ENCODE results near the gene FIG4.
"Not testable (repeated sequence)": the region's sequence is repeated elsewhere in the genome, so short reads cannot be mapped to it uniquely, and the experiment has no call there.

FIG4 gene

GRCh38 chr6:109855476-109856040 is 164.5 kb downstream of the FIG4 start:
- not testable (repeated sequence) for H3K9me3 ChIP-seq (ENCODE audit: control insufficient read depth in 1 of 2, low read length in 2 of 2); H3K4me3 ChIP-seq (ENCODE audit: low read depth in 1 of 2, low read length in 2 of 2); H3K36me3 ChIP-seq (ENCODE audit: control insufficient read depth in 1 of 2, insufficient read depth in 2 of 2, low read length in 2 of 2); H3K4me1 ChIP-seq (ENCODE audit: control insufficient read depth in 1 of 2, insufficient read depth in 2 of 2, low read length in 2 of 2); H3K27me3 ChIP-seq (ENCODE audit: low read depth, low read length); H3K27ac ChIP-seq (ENCODE audit: low read length)

- H3K4me1 ChIP-seq (ENCODE audit: control insufficient read depth in 1 of 2, insufficient read depth in 2 of 2, low read length in 2 of 2) = no peaks in the 10 kb centered on the region
- no peaks in the 10 kb centered on the region for H3K27me3 ChIP-seq (ENCODE audit: low read depth, low read length)
- H3K36me3 ChIP-seq (ENCODE audit: control insufficient read depth in 1 of 2, insufficient read depth in 2 of 2, low read length in 2 of 2) = no peaks in the 10 kb centered on the region
- no peak overlapping the region for H3K4me3 ChIP-seq (ENCODE audit: low read depth in 1 of 2, low read length in 2 of 2)
- peaks cover 0 to 8% of the 10 kb centered on the region in 2 donors for H3K9me3 ChIP-seq (ENCODE audit: control insufficient read depth in 1 of 2, low read length in 2 of 2)
- no peak overlapping the region for H3K27ac ChIP-seq (ENCODE audit: low read length)
Observed at GRCh38 chr6:109861946-109862345, 170.8 kb downstream of the FIG4 start.

GRCh38 chr6:109864050-109864449 is 173.0 kb downstream of the FIG4 start:
- no peaks in the 10 kb centered on the region for H3K4me1 ChIP-seq (ENCODE audit: control insufficient read depth in 1 of 2, insufficient read depth in 2 of 2, low read length in 2 of 2)
- no peaks in the 10 kb centered on the region for H3K36me3 ChIP-seq (ENCODE audit: control insufficient read depth in 1 of 2, insufficient read depth in 2 of 2, low read length in 2 of 2)
- H3K4me3 ChIP-seq (ENCODE audit: low read depth in 1 of 2, low read length in 2 of 2) = no peak overlapping the region
- no peaks in the 10 kb centered on the region for H3K27me3 ChIP-seq (ENCODE audit: low read depth, low read length)
- no peak overlapping the region for H3K27ac ChIP-seq (ENCODE audit: low read length)
- H3K9me3 ChIP-seq (ENCODE audit: control insufficient read depth in 1 of 2, low read length in 2 of 2) = peaks cover 0 to 8% of the 10 kb centered on the region in 2 donors

- no peak overlapping the region for H3K27ac ChIP-seq (ENCODE audit: low read length)
- H3K4me1 ChIP-seq (ENCODE audit: control insufficient read depth in 1 of 2, insufficient read depth in 2 of 2, low read length in 2 of 2) = no peaks in the 10 kb centered on the region
- H3K36me3 ChIP-seq (ENCODE audit: control insufficient read depth in 1 of 2, insufficient read depth in 2 of 2, low read length in 2 of 2) = no peaks in the 10 kb centered on the region
- H3K4me3 ChIP-seq (ENCODE audit: low read depth in 1 of 2, low read length in 2 of 2) = no peak overlapping the region
- no peaks in the 10 kb centered on the region for H3K27me3 ChIP-seq (ENCODE audit: low read depth, low read length)
- peaks cover 0 to 8% of the 10 kb centered on the region in 2 donors for H3K9me3 ChIP-seq (ENCODE audit: control insufficient read depth in 1 of 2, low read length in 2 of 2)
Observed at GRCh38 chr6:109865968-109866367, 174.9 kb downstream of the FIG4 start.

DNA sequence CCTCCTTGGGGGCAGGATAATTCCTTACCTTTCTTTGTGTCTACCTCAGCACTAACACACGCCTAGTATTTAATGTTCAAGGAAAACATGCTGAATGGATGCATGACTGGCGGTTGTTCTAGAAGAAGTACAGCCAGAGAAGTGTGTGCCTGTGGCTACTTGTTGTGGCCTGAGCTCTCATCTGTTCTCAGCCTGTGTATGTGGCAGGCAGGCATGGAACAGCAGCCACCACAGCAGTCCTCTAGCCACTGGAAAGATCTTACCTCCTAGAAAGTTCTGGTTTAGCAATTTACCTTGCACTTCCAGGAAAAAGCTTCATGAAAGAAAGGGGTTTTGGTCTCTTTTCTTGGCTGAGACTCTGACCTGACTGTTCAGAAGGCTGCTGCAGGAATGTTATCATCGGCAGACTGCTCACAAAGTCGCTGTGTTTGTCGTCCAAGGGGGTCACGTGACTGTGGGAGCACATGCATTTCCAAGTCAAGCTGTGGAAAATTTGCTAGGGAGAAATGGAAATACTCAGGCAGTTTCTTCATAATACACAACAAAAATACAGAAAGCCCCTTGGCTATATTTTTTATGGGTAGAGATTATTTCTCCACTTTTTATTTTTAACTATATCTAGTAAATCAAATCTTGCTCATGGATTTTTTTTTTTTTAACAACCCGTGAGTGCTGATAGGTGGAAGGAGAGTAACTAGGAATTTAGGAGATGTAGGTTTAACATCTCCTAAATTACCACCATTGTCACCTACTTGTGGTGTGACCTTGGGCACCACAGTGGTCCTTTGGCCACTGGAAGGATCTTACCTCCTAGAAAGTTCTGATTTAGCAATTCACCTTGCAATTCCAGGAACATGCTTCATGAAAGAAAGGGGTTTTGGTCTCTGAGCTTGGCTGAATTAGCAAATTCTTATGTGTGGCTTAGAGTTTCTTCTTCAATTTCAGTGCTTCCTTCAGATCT is 176.2 kb downstream of the FIG4 start:
- Histone ChIP-seq H3K4me3 (ENCODE audit: low read depth in 1 of 2, low read length in 2 of 2) (no peak overlapping the region), H3K27ac (ENCODE audit: low read length) (no peak overlapping the region), H3K27me3 (ENCODE audit: low read depth, low read length) (no peaks in the 10 kb centered on the region), H3K36me3 (ENCODE audit: control insufficient read depth in 1 of 2, insufficient read depth in 2 of 2, low read length in 2 of 2) (no peaks in the 10 kb centered on the region), H3K4me1 (ENCODE audit: control insufficient read depth in 1 of 2, insufficient read depth in 2 of 2, low read length in 2 of 2) (no peaks in the 10 kb centered on the region), H3K9me3 (ENCODE audit: control insufficient read depth in 1 of 2, low read length in 2 of 2) (peaks cover 0 to 5% of the 10 kb centered on the region in 2 donors)

DNA sequence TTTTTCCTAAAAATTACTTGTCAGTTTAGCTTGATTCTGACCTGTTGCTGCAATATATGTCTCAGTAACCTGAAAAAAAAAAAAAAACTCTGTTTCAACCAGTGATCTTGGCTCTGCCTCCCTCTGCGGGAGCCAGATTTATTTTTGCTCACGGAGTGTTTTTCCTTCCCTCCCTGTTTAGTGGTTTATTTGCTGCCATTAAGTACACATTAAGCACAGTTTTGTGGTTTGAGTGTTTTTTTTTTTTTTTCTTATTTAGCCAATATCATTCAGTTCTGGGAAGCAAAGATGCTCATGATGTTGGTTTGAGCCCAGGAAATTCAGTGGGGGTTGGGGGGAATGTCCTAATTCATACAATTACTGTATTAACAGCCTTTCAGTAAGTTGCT is 176.9 kb downstream of the FIG4 start:
- Histone ChIP-seq H3K9me3 (ENCODE audit: control insufficient read depth in 1 of 2, low read length in 2 of 2) (peaks cover 0 to 2% of the 10 kb centered on the region in 2 donors), H3K27ac (ENCODE audit: low read length) (no peak overlapping the region), H3K36me3 (ENCODE audit: control insufficient read depth in 1 of 2, insufficient read depth in 2 of 2, low read length in 2 of 2) (no peaks in the 10 kb centered on the region), H3K4me1 (ENCODE audit: control insufficient read depth in 1 of 2, insufficient read depth in 2 of 2, low read length in 2 of 2) (no peaks in the 10 kb centered on the region), H3K4me3 (ENCODE audit: low read depth in 1 of 2, low read length in 2 of 2) (no peak overlapping the region), H3K27me3 (ENCODE audit: low read depth, low read length) (no peaks in the 10 kb centered on the region)

GRCh38 chr6:109869398-109870088 is 178.4 kb downstream of the FIG4 start:
- not testable (repeated sequence) for H3K27me3 ChIP-seq (ENCODE audit: low read depth, low read length); H3K36me3 ChIP-seq (ENCODE audit: control insufficient read depth in 1 of 2, insufficient read depth in 2 of 2, low read length in 2 of 2); H3K4me3 ChIP-seq (ENCODE audit: low read depth in 1 of 2, low read length in 2 of 2); H3K27ac ChIP-seq (ENCODE audit: low read length); H3K9me3 ChIP-seq (ENCODE audit: control insufficient read depth in 1 of 2, low read length in 2 of 2); H3K4me1 ChIP-seq (ENCODE audit: control insufficient read depth in 1 of 2, insufficient read depth in 2 of 2, low read length in 2 of 2)

GRCh38 chr6:109870089-109870410 is 179.0 kb downstream of the FIG4 start:
- no peaks in the 10 kb centered on the region for H3K36me3 ChIP-seq (ENCODE audit: control insufficient read depth in 1 of 2, insufficient read depth in 2 of 2, low read length in 2 of 2)
- H3K9me3 ChIP-seq (ENCODE audit: control insufficient read depth in 1 of 2, low read length in 2 of 2) = no peaks in the 10 kb centered on the region
- H3K27ac ChIP-seq (ENCODE audit: low read length) = no peak overlapping the region
- no peaks in the 10 kb centered on the region for H3K4me1 ChIP-seq (ENCODE audit: control insufficient read depth in 1 of 2, insufficient read depth in 2 of 2, low read length in 2 of 2)
- no peaks in the 10 kb centered on the region for H3K27me3 ChIP-seq (ENCODE audit: low read depth, low read length)
- H3K4me3 ChIP-seq (ENCODE audit: low read depth in 1 of 2, low read length in 2 of 2) = no peak overlapping the region

DNA sequence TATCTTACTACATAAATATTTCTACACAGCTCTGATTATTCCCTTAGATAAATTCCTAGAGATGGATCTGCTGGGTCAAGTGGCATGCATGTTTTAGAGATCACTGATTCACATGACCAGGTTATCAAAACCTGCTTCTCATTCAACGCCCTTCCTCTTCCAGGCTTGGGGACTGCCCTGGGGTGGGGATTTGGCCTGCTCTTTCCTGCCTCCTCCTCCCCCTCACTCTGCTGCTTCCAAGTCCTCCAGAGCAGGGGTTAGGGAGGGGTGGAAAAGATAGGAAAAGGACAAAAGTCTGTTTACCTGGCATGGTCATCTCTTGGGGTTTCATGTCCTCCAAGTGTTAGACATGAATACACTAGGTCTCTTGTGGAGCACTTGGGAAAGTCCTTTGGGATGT is 181.5 kb downstream of the FIG4 start:
- Histone ChIP-seq H3K4me3 (ENCODE audit: low read depth in 1 of 2, low read length in 2 of 2) (no peak overlapping the region), H3K36me3 (ENCODE audit: control insufficient read depth in 1 of 2, insufficient read depth in 2 of 2, low read length in 2 of 2) (no peaks in the 10 kb centered on the region), H3K27ac (ENCODE audit: low read length) (no peak overlapping the region), H3K9me3 (ENCODE audit: control insufficient read depth in 1 of 2, low read length in 2 of 2) (no peaks in the 10 kb centered on the region), H3K4me1 (ENCODE audit: control insufficient read depth in 1 of 2, insufficient read depth in 2 of 2, low read length in 2 of 2) (no peaks in the 10 kb centered on the region), H3K27me3 (ENCODE audit: low read depth, low read length) (no peaks in the 10 kb centered on the region)

DNA sequence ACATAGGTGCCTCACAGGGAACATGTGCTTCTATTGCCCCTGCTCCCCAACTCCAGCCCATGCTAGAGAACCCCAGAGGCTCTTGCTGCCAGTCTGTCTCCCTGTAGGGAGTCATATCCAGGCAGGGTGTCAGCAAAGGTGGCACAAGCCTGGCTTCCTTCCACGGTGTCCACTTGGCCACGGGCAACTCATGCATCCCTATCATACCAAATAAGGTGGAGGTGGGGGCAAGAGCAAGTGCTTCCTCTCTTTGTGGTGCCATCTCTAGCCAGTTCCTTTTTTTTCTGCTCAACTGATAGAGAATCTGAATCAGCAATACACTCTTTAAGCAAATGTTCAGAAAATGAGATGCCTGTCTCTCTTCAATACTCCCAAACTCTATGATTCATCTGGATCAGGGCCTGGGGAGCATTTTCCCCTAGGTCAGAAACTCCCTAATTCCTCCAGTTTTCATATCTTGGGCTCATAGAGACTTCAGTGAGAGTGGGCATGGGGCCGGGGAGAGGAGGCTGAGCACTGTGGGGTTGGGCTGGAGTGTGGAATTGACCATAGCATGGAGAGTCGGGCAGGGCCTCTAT is 182.0 kb downstream of the FIG4 start:
- Histone ChIP-seq H3K4me3 (ENCODE audit: low read depth in 1 of 2, low read length in 2 of 2) (no peak overlapping the region), H3K9me3 (ENCODE audit: control insufficient read depth in 1 of 2, low read length in 2 of 2) (no peaks in the 10 kb centered on the region), H3K36me3 (ENCODE audit: control insufficient read depth in 1 of 2, insufficient read depth in 2 of 2, low read length in 2 of 2) (no peaks in the 10 kb centered on the region), H3K27me3 (ENCODE audit: low read depth, low read length) (no peaks in the 10 kb centered on the region), H3K27ac (ENCODE audit: low read length) (no peak overlapping the region), H3K4me1 (ENCODE audit: control insufficient read depth in 1 of 2, insufficient read depth in 2 of 2, low read length in 2 of 2) (no peaks in the 10 kb centered on the region)

- Histone ChIP-seq H3K4me3 (ENCODE audit: low read depth in 1 of 2, low read length in 2 of 2) (no peak overlapping the region), H3K4me1 (ENCODE audit: control insufficient read depth in 1 of 2, insufficient read depth in 2 of 2, low read length in 2 of 2) (no peaks in the 10 kb centered on the region), H3K9me3 (ENCODE audit: control insufficient read depth in 1 of 2, low read length in 2 of 2) (no peaks in the 10 kb centered on the region), H3K36me3 (ENCODE audit: control insufficient read depth in 1 of 2, insufficient read depth in 2 of 2, low read length in 2 of 2) (no peaks in the 10 kb centered on the region), H3K27ac (ENCODE audit: low read length) (no peak overlapping the region), H3K27me3 (ENCODE audit: low read depth, low read length) (no peaks in the 10 kb centered on the region)
Observed at GRCh38 chr6:109874086-109874485, 183.0 kb downstream of the FIG4 start.

Measured in muscle layer of duodenum (tissue), 2 donors.